KOPT-K1 (cell line): ENCODE data around the gene PPP2CA.

Experiments
- H3K27ac ChIP-seq: fragments of 200-600 bp; sonication (generic); 2 replicates; pipeline ENCODE4 v1.5.1; 2016; ENCODE audit warnings: antibody characterized with exemption, mild to moderate bottlenecking, low read depth, low read length; ENCODE audit not compliant: poor library complexity, severe bottlenecking
- H3K36me3 ChIP-seq: fragments of 200-600 bp; sonication (generic); 2 replicates; pipeline ENCODE4 v1.5.1; 2017; ENCODE audit warnings: antibody characterized with exemption, mild to moderate bottlenecking, low read length, moderate library complexity; ENCODE audit not compliant: insufficient read depth
- H3K9me3 ChIP-seq: fragments of 200-600 bp; sonication (generic); 2 replicates; pipeline ENCODE4 v1.5.1; 2017; ENCODE audit warnings: antibody characterized with exemption, low read length, mild to moderate bottlenecking; ENCODE audit not compliant: insufficient read depth, poor library complexity, severe bottlenecking

Gene PPP2CA

DNA sequence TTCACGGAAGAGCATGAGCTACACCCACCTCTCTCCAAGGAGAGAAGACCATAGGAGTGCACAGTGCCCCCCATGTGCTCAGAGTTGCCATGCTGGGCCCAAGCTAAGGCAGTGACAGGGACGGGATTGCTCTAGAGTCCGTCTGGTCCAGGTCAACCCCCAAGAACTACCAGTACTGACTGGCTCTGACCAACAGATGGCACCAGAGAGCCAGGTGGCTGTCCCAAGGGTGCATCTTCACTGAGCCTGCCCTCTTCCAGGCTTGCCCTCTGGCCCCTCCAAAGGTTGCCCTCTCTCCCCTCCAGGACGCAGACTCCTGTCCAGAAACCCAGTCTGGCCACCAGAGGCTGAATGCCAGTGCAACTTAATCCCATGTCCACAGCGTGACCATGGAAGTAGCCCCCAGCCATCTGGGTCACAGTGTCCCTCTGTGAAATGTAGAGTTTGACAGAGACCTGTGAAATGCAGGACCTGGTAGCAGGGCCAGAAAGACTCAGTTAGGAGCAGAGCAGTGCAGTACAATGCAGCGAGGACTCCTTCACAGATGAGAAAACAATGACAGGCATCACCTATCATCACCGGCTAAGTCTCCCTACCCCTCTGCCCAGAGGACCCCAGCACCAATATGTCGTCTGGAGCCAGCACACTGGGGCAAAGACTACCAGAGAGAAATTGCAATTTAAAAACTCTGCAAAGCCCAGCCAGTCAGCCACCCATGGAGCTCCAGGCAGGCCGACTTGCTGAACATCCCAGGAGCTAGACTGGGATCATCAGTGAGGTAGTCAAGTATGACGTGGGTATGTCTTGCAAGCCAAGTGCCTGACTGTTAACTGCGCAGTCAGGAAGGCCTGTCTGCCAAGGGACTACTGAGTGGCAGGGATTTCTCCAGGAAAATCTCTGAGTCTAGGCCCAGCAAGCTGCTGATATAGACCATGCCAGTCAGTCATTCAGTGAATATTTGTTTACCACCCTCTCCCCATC lies 41.4 kb downstream of the PPP2CA start:
- no peaks in the 10 kb centered on the region for H3K9me3 ChIP-seq
- no peak overlapping the region for H3K27ac ChIP-seq
- H3K36me3 ChIP-seq = no peaks in the 10 kb centered on the region

DNA sequence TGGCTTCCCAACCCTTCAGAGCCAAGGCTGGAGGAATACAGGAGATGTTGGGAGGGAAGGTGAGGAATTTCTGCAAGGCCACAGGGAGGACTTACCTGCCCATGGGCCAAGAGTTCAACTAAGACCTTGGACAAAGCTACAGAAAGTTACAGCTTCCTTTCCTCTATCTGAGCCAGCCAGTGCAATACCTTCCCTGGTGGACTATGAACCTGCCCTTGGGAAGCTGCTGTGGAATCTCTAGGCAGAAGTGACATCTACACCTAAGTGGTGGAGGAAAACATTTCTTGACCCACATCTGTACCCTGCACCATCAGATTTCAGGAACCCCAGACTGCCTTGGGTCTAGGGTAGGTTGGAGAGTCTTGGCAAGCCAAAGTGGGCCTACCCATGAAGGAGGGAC lies 42.4 kb downstream of the PPP2CA start:
- no peak overlapping the region for H3K27ac ChIP-seq
- H3K9me3 ChIP-seq = no peaks in the 10 kb centered on the region
- no peaks in the 10 kb centered on the region for H3K36me3 ChIP-seq

DNA sequence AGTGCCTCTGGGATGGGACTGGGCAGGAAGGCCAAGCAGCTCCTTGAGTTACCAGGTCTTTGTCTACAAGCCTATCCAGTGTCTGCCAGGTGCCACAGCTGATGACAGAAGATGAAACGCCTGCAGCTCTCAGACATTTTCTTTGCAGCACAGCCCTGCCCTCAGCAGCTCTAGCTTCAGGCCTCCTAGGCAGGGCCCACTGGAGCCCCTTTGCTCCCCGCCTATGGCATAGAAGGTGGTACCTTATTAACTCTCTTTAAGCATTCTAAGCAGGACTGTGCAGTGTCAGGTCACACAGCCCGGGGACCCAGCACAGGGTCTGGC lies 47.8 kb downstream of the PPP2CA start:
- Histone ChIP-seq H3K27ac (no peak overlapping the region), H3K36me3 (peaks cover 8% of the 10 kb centered on the region), H3K9me3 (no peaks in the 10 kb centered on the region)

GRCh38 chr5:134177369-134178095 lies 48.3 kb downstream of the PPP2CA start:
- Histone ChIP-seq H3K27ac (peak overlapping the region; percentile 97), H3K9me3 (no peaks in the 10 kb centered on the region), H3K36me3 (peaks cover 13% of the 10 kb centered on the region)

GRCh38 chr5:134176511-134177368 lies 49.1 kb downstream of the PPP2CA start, which contains the start of gene SKP1:
Gene SKP1 (minus strand): TSS chr5:134176950. CDS start chr5:134174022, 2,928 bp downstream.
- H3K36me3 ChIP-seq = peaks cover 21% of the 10 kb centered on the region
- H3K9me3 ChIP-seq = no peaks in the 10 kb centered on the region
- peak within 1 kb of the TSS; percentile 97 for H3K27ac ChIP-seq

- Histone ChIP-seq H3K9me3 (no peaks in the 10 kb centered on the region), H3K27ac (peak overlapping the region; percentile 97), H3K36me3 (peaks cover 28% of the 10 kb centered on the region)
Observed at GRCh38 chr5:134175921-134176510, 49.9 kb downstream of the PPP2CA start.

DNA sequence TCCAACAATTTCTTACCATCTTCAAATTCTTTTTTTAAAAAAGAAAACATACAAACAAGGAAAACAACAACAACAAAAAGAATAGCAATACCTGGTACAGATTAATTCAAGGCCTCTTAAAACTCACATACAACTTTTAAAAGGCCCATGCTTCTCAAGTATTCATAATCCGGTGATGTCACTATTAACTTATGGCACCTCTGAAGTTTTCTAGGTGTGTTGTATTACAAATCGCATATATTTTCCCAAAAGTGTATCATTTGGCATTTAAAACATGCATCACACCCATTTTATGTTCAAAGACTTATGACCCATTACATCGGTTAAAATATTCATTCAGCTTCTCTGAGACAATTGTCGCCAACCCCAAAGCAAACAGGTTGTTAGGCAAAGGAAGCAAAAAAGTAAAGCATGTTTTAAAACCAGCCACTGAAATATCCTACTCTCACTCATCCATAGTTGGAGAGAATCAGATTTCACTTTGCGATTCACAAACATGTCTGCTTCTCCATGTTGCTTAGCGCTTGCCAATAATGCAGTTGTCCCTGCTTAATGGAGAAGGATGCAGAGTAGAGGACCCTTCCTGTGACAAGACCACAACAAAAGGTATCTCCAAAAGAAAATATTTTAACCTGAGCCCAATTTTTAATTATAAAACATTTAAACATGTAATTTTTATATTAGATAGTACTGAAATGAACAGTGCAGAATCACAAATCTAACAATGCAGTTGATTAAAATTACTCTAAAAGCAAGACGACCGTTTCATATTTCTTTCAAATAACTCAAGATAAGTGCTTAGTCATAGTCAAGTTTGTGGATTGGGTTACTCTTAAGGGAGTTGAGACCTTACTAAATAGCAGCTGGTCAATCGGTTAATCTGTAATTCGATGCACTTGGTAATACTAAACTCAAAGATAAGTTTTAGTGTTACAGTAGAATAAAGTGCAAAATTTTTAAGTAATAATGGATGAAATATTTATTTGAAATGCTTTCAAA lies 50.7 kb downstream of the PPP2CA start:
- Histone ChIP-seq H3K36me3 (peaks cover 37% of the 10 kb centered on the region), H3K9me3 (no peaks in the 10 kb centered on the region), H3K27ac (peak overlapping the region; percentile 97)

GRCh38 chr5:134171972-134172371 lies 53.9 kb downstream of the PPP2CA start:
- Histone ChIP-seq H3K27ac (no peak overlapping the region), H3K36me3 (peaks cover 67% of the 10 kb centered on the region), H3K9me3 (no peaks in the 10 kb centered on the region)

DNA sequence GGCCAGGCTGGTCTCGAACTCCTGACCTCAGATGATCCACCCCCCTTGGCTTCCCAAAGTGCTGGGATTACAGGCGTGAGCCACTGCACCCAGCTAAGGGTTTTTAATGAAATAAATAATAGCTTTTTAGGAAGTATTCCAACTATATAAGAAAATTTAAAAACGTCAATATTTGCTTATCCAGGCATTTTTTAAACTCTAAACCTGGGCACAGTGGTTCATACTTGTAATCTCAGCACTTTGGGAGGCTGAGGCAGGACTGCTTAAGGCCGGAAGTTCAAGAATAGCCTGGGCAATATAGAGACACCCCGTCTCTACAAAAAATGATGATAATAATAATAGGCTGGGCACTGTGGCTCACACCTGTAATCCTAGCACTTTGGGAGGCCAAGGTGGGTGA lies 63.3 kb downstream of the PPP2CA start:
- H3K27ac ChIP-seq = no peak overlapping the region
- no peaks in the 10 kb centered on the region for H3K9me3 ChIP-seq
- peaks cover 100% of the 10 kb centered on the region for H3K36me3 ChIP-seq

DNA sequence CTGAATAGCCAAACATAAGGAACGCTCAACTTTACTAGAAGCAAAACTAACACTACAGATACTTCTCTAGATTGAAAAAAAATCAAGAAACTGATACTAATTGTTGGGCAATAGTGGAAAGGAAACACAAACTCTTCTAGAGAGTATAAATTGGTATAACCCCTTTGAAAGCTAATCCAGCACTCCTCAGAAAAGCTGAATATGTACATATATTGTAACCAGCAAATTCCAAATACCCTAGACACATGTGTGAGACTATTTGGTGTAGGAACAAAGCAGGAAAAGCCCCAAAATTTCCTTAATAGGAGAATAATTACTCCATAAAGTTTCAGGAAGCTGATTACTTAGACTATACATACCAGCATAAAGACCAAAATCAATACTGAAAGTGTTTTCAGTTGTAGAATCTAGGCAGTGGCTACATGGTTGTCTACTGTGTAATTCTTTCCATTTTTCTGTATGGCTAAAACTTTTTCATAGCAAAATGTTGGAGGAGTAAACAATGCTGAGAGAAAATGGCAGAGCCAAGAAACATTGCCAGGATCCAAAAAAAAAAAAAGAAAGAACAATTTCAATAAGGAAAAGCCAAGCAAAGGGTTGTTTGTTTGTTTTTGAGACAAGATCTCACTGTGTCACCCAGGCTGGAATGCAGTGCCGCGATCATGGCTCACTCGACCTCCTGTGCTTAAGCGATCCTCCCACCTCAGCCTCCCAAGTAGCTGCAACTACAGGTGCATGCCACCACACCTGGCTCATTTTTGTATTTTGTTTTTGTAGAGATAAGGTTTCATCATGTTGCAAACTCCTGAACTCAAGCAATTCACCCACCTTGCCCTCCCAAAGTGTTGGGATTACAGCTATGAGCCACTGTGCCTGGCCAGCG lies 64.1 kb downstream of the PPP2CA start:
- Histone ChIP-seq H3K36me3 (peaks cover 99% of the 10 kb centered on the region), H3K27ac (no peak overlapping the region)

GRCh38 chr5:134153657-134154056 lies 72.2 kb downstream of the PPP2CA start:
- no peaks in the 10 kb centered on the region for H3K9me3 ChIP-seq
- peaks cover 99% of the 10 kb centered on the region for H3K36me3 ChIP-seq
- no peak overlapping the region for H3K27ac ChIP-seq

More for the DNA sequence above, 64.1 kb downstream of the PPP2CA start:
- no peaks in the 10 kb centered on the region for H3K9me3 ChIP-seq

GRCh38 chr5:134153241-134153640 lies 72.6 kb downstream of the PPP2CA start:
- Histone ChIP-seq H3K9me3 (no peaks in the 10 kb centered on the region), H3K27ac (no peak overlapping the region), H3K36me3 (peaks cover 99% of the 10 kb centered on the region)
